ENCODE results near the gene SOX6. TPM values are rescaled to one million over a fixed set of nuclear protein-coding genes. Genes with fewer than 3 reads are reported as not detected.

Gene SOX6
- total RNA-seq, 2 experiments from 2014 or later, result 0.36 TPM; not detected in 1

DNA sequence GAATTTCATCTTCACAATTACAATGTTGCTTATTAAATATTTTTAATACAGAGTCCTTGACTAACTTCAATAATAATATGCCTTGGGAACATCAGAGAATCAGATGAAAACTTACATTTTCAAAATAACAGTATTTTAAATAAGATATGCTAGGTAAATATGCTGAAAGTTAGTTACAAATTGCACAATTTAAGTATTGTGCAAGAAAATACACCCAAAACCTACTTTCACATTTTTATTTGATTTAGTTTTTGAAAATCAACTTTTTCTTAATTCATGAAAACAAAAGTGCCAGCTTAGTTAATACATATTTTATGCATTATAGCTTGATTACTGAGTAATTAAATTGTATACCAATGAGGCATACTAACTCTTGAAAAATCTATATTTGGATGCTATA, 76.8 kb downstream of the SOX6 start:
- no peak overlapping the region for H3K27ac Mint-ChIP-seq
- POLR2A ChIA-PET, result no interaction called here
- no peaks in the 10 kb centered on the region for H3K27me3 Mint-ChIP-seq
- H3K4me1 Mint-ChIP-seq (ENCODE audit: low read depth), result no peaks in the 10 kb centered on the region
- intact Hi-C loops (cut with micrococcal nuclease), result no loop called here
- no peak overlapping the region for H3K4me3 Mint-ChIP-seq
- CTCF ChIA-PET, result no interaction called here
- ATAC-seq (no peak), DNase-seq (no peak)
- H3K9me3 Mint-ChIP-seq, result no peaks in the 10 kb centered on the region
- no peaks in the 10 kb centered on the region for H3K36me3 Mint-ChIP-seq (ENCODE audit: low read depth)
- no peak for TF ChIP-seq CTCF (IDR thresholded peaks at IDR 0.05)

GRCh38 chr11:16278979-16279378, 77.4 kb downstream of the SOX6 start:
- Mint-ChIP-seq H3K36me3 (ENCODE audit: low read depth) (no peaks in the 10 kb centered on the region), H3K9me3 (no peaks in the 10 kb centered on the region), H3K4me3 (no peak overlapping the region), H3K27ac (no peak overlapping the region), H3K27me3 (no peaks in the 10 kb centered on the region), H3K4me1 (ENCODE audit: low read depth) (no peaks in the 10 kb centered on the region)
- DNase-seq (no peak), ATAC-seq (no peak)
- intact Hi-C loops (cut with micrococcal nuclease), result no loop called here
- TF ChIP-seq CTCF (IDR thresholded peaks at IDR 0.05), result no peak
- POLR2A ChIA-PET, result no interaction called here
- CTCF ChIA-PET, result no interaction called here

DNA sequence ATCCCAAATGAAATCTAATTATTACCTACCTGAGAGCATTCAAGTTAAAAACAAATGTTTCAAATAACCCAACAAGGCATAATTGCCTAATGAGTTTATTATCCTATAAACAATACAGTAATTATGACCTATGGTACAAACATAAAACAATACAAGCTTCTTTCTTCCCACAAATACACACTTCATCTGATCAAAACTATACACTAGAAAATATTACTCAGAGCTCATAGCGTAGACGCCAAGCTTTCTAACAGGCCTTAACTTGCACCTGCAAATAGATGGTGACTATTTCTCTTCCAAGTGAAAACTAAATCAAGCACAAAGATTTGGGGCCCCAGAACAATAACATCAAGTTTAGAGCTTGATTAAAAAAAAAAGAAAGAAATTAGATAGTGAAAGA, 78.1 kb downstream of the SOX6 start:
- CTCF ChIA-PET, result no interaction called here
- no peaks in the 10 kb centered on the region for H3K36me3 Mint-ChIP-seq (ENCODE audit: low read depth)
- no peak for DNase-seq
- TF ChIP-seq CTCF (IDR thresholded peaks at IDR 0.05), result no peak
- no peak overlapping the region for H3K27ac Mint-ChIP-seq
- no peaks in the 10 kb centered on the region for H3K27me3 Mint-ChIP-seq
- no peaks in the 10 kb centered on the region for H3K4me1 Mint-ChIP-seq (ENCODE audit: low read depth)
- no peak for ATAC-seq
- no peak overlapping the region for H3K4me3 Mint-ChIP-seq
- POLR2A ChIA-PET, result no interaction called here
- H3K9me3 Mint-ChIP-seq, result no peaks in the 10 kb centered on the region
- intact Hi-C loops (cut with micrococcal nuclease), result no loop called here

GRCh38 chr11:16276251-16276650, 80.1 kb downstream of the SOX6 start:
- ChIA-PET CTCF (no interaction called here), POLR2A (no interaction called here)
- H3K4me1 Mint-ChIP-seq (ENCODE audit: low read depth), result no peaks in the 10 kb centered on the region
- TF ChIP-seq CTCF (IDR thresholded peaks at IDR 0.05), result no peak
- ATAC-seq (no peak), DNase-seq (no peak)
- H3K9me3 Mint-ChIP-seq, result no peaks in the 10 kb centered on the region
- intact Hi-C loops (cut with micrococcal nuclease), result no loop called here
- no peaks in the 10 kb centered on the region for H3K27me3 Mint-ChIP-seq
- H3K4me3 Mint-ChIP-seq, result no peak overlapping the region
- no peak overlapping the region for H3K27ac Mint-ChIP-seq
- H3K36me3 Mint-ChIP-seq (ENCODE audit: low read depth), result no peaks in the 10 kb centered on the region

- ATAC-seq, result no peak
- Mint-ChIP-seq H3K36me3 (ENCODE audit: low read depth) (no peaks in the 10 kb centered on the region), H3K9me3 (peaks cover 1% of the 10 kb centered on the region), H3K4me1 (ENCODE audit: low read depth) (no peaks in the 10 kb centered on the region), H3K4me3 (no peak overlapping the region), H3K27ac (no peak overlapping the region), H3K27me3 (no peaks in the 10 kb centered on the region)
- intact Hi-C loops (cut with micrococcal nuclease), result no loop called here
- ChIA-PET CTCF (no interaction called here), POLR2A (no interaction called here)
- no peak for TF ChIP-seq CTCF (IDR thresholded peaks at IDR 0.05)
- no peak for DNase-seq
These were observed 85.1 kb downstream of the SOX6 start for GRCh38 chr11:16271258-16271657.
